Activated CD4-positive, alpha-beta T cell treated with anti-CD3 and anti-CD28 coated beads for 24 hours (primary cell): ENCODE results near the gene LTBP4.
"Not testable (repeated sequence)": the region's sequence is repeated elsewhere in the genome, so short reads cannot be mapped to it uniquely, and the experiment has no call there.

Experiments used
- DNase-seq, 2 donors: peaks; one replicate each; pipeline ENCODE4 v3.0.0-alpha.2; 2020; ENCODE audit warnings: low read depth in 2 of 2

LTBP4 gene

DNA sequence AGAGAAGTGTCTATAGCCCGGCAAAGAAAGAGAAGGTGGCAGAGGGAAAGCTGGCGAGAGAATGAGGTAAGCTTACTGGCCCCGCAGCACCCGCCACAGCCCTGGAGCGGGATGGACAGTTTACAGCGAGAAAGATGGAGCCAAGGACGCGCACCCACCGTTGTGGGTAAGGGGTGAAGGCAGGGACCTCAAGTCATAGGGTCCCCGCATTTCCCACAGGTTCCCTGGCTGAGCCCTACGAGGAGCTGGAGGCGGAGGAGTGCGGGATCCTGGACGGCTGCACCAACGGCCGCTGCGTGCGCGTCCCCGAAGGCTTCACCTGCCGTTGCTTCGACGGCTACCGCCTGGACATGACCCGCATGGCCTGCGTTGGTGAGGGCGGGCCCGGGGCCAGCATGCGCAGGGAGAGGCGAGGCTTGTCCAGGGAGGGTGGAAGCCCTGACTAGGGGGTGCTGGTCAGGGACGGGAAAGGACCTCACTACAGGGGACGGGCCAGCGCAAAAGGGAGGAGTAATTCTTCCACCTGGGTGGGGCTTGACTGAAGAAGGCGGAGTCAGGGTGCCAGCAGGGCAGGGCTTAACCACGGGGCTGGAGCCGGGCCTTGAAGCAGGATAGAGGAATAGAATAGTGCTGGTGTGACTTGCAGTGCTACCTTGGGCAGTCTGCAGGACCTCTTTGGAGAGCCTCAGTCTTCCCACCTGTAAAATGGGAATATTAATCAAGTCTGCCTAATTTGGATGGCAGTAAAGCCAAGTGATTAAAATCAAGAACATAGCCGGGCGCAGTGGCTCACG, 26.5 kb downstream of the LTBP4 start:
- DNase-seq = no peak

DNA sequence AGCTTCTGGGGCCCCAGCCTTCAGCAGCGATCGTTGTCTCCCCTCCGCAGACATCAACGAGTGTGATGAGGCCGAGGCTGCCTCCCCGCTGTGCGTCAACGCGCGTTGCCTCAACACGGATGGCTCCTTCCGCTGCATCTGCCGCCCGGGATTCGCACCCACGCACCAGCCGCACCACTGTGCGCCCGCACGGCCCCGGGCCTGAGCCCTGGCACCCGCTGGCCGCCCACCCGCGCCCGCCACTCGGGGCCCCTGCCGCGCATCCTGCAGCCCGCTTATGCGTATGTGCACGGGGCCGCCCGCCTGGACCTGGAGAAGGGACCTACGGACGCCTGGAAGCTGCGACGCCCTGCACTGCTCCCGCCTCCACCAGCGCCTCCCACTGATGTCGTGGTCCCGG, 28.2 kb downstream of the LTBP4 start:
- DNase-seq = no peak

DNA sequence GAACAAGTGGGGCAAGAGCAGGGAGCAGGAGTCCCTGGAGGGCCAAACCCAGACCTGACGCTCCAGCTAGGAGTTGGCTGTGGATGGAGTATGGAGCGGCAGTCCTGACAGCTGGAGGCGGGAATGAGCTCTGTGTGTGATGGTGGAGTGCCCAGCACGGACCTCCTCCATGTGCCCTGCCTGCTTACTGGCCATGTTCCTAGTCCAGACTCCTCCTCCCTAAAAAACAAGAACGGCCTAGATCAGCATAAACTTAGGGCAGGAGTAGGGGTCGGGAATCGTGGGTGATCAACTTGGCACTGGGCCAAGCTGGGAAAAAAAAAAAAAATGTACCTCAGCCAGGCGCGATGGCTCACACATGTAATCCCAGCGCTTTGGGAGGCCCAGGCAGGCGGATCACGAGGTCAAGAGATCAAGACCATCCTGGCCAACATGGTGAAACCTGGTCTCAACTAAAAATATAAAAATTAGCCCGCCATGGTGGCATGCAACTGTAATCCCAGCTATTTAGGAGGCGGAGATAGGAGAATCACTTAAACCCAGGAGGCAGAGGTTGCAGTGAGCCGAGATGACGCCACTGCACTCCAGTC, 29.5 kb downstream of the LTBP4 start:
- DNase-seq = no peak

DNA sequence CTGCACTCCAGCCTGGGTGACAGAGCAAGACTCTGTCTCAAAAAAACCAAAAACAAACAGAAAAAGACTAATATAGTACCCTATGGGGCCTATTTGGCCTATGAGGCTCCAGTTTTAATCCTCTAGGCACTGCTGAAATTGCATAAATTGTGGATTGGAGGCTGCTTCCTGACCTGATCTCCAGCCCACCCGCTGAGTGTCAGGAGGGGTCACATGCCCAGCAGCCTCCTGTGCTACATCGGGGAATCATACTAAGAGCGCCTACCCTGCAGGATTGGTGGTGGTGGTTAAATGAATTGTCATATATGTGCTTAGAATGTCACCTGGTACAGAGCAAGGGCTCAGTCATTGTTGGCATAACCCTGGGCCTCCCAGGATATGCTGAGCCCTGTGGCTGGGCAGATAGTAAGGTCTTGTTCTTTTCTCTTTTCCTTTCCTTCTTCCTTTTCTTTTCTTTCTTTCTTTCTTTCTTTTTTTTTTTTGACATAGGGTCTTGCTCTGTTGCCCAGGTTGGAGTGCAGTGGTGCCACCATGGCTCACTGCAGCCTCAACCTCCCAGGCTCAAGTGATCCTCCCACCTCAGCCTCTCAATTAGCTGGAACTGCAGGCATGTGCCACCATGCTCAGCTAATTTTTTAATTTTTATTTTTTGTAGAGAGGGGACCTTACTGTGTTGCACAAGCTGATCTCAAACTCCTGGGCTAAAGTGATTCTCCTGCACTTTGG, 31.3 kb downstream of the LTBP4 start:
- no peak for DNase-seq

DNA sequence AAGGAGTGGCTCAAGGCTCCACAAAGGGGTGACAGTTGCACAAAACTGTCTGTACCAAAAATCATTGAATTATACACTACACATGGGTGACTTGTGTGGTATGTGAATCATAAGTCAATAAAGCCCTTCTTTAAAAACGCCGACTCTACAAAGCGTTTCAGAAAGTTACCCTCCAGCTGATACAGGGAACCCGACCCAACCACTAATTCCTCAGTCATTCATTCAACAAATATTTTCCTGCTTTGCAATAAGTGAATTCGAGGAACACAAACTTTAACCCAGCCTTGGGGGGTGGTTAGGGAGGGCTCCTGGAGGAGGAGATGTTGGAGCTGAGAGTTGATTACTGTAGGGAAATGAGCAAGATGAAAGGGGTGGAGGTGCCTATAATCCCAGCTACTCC, 32.0 kb downstream of the LTBP4 start:
- no peak for DNase-seq

DNA sequence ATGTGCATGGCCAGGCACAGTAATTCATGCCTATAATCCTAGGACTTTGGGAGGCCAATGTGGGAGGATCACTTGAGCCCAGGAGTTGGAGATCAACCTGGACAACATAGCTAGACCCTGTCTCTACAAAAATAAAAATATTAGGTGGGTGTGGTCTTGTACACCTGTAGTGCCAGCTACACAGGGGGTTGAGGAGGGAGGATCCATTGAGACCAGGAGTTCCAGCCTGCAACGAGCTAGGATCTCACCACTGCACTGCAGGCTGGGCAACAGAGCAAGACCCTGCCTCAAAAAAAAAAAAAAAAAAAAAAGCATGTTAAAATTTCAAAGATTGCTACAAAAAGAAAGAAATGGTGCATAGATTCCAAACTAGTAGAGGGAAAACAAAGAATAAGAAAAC, 37.2 kb downstream of the LTBP4 start:
- no peak for DNase-seq

DNA sequence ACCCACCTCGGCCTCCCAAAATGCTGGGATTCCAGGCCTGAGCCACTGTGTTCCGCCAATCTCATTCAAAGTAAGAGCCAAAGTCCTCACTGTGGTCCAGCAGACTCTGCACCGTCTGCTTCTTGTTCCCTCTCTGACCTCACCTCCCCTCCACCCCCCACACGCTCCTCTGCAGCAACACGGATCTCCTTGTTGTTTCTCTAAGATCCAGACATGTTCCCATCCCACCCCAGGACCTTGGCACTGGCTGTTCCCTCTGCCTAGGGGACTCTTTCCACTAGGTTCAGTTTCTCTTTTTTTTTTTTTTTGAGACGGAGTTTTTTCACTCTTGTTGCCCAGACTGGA, 38.4 kb downstream of the LTBP4 start:
- DNase-seq = no peak

DNA sequence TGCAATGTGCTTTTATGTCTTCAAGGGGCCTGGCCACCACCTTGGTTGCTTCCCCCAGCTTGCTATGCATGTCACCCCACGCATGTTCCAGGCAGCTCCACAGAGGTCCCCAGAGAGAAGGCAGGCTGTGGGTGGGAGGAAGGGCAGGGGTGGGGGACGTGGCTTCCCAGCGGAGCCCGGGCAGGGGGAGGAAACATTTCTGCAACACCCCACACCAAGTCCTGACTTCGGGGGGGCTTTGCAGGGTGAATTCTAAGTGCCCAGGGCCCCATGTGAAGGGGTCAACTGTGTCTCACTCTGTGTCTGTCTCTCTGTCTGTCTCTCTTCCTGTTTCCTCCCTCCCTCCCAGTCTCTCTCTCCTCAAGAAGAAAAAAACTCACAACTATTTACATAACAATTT, 39.6 kb downstream of the LTBP4 start:
- DNase-seq = no peak

DNA sequence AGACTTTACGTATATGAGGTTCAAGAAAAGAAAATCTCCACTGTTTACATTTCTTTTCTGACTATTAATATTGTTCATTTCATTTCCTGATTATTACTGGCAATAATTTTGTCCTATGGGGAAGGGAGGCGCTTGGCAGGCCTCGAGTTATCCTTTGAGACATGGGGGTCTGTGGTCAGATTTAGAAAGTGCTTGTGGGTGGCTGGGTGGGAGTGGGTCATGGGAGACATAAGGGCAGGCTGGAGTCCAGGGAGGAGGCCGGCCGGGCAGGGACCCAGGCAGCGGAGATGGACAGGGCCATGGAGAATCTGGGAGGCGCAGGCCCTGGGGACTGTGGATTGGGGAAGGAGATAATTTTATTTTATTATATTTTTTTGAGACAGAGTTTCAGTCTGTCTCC, 40.1 kb downstream of the LTBP4 start:
- no peak for DNase-seq

DNA sequence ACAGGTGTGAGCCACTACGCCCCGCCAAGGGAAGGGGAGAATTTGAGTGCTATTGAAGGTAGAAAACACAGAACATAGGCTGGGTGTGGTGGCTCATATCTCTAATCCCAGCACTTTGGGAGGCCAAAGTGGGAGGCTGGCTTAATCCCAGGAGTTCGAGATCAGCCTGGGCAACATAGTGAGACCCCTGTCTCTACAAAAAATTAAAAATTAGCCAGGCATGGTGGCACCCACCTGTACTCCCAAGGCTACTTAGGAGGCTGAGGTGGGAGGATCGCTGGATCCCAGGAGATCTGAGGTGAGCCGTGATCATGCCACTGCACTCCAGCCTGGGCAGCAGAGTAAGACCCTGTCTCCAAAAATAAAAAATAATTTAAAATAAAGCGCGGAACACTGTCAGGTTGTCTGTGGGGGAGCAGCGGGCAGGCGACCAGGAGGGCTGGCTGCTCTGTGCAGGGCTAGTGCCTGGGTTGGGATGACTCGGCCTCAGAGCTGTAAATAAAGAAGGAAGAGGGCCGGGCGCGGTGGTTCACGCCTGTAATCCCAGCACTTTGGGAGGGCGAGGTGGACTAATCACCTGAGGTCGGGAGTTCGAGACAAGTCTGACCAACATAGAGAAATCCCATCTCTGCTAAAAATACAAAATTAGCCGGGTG, 41.0 kb downstream of the LTBP4 start:
- DNase-seq = no peak

DNA sequence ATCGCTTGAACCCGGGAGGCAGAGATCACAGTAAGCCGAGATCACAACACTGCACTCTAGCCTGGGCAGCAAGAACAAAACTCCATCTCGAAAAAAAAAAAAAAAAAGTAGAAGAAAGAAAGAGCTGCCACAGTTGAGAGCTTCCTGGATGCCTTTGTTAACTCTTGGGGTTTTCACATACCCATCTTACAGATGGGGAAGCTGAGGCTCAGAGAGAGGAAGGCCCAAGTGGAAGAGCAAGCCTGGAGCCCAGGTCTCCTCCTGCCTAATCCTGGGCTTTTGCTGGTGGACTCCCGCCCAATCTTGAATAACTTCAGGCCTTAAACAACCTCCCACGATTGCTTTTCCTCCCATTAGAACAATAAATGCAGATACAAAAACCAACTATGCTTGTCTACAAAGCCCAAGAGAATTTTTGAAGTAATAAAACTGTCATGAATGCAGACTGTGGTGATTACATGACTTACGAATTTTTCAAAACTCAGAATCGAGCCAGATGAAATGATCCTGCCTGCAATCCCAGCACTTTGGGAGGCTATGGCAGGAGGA, 41.7 kb downstream of the LTBP4 start:
- DNase-seq = no peak

DNA sequence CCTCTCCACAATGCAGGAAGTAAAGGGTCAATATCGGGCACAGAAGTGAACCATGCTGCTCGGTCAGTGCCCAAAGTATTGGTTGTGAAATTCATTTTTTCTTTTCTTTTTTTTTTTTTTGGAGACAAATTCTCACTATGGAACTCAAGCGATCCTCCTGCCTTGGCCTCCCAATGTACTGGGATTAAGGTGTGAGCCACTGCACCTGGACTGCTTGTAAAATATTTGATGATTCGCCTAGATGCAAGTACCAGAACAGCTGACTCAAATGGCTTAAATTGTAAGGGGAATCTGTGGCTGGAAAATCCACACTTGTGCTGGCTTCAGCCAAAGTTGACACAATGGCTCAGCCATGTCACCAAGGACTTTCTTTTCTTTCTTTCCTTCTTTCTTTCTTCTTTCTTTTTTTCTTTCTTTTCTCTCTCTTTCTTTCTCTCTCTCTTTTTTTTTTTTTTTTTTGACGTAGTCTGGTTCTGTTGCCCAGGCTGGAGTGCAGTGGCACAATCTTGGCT, 45.6 kb downstream of the LTBP4 start:
- DNase-seq = no peak

DNA sequence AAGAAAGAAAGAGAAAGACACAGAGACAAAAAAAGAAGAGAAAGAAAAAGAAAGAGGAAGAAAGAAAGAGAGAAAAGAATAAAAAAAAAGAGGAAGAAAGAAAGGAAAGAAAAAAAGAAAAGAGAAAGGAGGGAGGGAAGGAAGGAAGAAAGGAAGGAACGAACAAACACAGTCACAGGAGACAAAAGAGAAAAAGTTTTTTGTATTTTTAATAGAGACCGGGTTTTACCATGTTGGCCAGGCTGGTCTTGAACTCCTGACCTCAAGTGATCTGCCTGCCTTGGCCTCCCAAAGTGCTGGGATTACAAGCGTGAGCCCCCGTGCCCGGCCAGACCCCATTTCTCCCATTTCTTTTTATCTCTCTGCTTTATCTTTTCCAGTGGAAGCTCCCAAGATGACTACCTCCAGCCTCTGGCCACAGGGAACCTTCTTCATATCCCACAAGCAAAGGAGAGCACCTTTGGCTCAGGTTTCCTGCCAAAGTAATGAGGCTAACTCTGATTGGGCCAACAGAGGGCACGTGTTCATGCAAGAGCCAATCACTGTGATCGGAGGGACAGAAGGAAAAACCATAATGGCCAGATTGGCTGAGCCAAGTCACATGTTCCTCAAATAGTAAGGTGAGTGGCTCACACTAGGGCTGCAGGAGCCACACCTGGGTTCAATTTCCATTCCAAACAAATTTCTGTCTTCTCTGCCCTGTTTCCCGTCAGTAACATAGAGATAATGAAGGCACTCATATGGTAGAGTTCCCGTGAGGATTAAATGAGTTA, 48.9 kb downstream of the LTBP4 start:
- DNase-seq = not testable (repeated sequence)

DNA sequence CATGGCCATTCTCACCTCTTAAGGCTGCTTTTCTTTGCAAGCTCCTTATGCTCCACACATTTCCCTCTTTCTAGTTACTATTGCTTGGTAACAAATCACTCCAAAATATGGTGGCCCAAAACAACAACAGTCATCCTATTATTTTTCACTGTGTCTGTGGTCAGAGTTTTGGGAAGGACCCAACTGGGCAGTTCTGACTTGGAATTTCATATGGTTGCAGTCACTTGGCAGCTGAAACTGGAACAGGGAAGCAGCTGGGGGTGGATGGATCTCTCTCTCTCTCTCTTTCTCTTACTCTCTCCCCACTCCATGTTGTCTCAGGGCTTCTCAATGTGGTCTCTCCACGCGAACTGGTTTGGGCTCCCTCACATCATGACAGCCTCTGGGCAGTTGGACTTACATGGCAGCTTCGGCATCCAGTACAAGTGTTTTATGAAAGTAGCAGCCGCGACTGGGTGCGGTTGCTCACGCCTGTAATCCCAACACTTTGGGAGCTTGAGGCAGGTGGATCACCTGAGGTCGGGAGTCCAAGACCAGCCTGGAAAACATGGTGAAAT, 49.7 kb downstream of the LTBP4 start:
- no peak for DNase-seq

DNA sequence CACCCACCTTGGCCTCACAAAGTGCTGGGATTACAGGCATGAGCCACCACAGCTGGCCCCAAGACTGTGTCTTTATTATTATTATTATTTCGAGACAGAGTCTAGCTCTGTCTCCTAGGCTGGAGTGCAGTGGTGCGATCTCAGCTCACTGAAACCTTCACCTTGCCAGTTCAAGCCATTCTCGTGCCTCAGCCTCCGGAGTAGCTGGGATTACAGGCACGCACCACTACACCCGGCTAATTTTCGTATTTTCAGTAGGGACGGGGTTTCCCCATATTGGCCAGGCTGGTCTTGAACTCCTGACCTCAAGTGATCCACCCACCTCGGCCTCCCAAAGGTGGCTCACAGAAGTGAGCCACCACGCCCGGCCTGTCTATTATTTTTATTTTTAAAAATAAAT, 51.1 kb downstream of the LTBP4 start:
- DNase-seq = not testable (repeated sequence)

DNA sequence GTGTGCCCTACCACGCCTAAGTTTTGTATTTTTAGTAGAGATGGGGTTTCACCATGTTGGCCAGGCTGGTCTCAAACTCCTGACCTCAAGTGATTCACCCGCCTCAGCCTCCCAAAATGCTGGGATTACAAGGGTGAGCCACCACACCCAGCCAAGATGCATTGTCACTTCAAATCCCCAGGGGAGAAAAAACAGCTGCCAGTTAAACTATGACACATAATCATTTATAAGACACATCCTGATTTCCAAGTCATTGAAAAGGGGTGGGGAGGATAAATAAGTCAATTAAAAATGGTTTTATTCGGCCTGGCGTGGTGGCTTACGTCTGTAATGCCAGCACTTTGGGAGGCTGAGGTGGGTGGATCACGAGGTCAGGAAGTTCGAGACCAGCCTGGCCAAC, 54.5 kb downstream of the LTBP4 start:
- DNase-seq = not testable (repeated sequence)

DNA sequence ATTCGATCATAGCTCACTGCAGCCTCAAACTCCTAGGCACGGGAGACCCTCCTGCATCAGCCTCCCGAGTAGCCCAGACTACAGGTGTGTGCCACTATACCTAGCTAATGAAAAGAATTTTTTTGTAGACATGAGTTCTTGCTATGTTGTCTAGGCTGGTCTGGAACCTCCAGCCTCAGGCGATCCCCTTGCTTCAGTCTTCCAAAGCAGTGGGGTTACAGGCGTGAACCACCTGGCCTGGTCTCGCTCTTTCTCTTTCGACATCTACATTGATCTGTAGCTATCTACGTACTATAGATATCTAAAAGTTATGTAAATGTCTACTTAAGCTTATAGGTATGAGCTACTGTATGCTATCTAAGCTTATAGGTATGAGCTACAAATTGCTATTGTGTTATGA, 56.9 kb downstream of the LTBP4 start:
- no peak for DNase-seq

DNA sequence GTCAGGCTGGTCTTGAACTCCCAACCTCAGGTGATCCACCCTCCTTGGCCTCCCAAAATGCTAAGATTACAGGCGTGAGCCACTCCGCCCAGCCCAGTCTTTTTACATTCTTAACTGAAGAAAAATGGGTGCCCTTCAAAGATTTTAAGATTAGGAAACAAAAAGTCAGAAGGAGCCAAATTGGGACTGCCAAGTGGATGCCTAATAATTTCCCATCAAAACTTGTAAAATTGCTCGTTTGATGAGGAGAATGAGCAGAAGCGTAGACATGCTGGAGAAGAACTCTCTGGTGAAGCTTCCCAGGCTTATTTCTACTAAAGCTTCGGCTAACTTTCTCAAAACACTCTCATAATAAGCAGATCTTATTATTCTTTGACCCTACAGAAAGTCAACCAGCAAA, 57.9 kb downstream of the LTBP4 start:
- DNase-seq = no peak

DNA sequence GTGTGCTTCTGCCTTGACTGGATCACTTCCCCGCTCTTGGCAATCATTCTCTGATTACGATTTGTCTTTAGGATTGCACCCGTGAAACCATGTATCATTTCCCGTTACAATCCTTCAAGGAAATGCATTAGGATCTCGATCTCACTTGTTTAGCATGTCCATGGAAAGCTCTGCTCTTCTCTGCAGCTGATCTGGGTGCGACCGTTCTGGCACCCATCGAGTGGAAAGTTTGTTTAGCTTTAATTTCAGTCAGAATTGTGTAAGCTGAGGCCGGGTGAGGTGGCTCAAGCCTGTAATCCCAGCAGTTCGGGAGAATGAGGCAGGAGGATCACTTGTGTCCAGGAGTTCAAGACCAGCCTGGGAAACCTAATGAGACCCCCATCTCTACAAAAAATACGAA, 58.4 kb downstream of the LTBP4 start:
- DNase-seq = no peak

DNA sequence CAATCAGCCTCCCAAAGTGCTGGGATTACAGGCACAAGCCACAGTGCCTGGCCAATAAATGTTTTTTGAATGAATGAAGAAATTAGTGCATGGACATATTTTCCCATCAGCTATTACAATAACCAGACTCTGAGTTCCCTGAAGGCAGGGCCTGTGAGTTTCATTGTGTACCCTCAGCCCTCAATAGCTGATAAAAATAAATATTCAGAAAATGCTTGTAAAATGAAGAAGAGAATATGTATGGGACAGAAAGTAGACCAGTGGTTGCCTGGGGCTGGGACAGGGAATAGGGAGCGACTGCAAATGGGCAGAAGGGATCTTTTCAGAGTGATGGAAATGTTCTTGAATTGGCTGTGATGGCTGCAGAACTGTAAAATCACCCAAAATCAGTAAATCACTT, 60.4 kb downstream of the LTBP4 start:
- DNase-seq = no peak
